ENCODE results near the gene BAIAP2. TPM values are rescaled to one million over a fixed set of nuclear protein-coding genes. Genes with fewer than 3 reads are reported as not detected.

The BAIAP2 gene
- total RNA-seq, 2 donors from 2014 or later: 14.7 to 22.7 TPM

- Histone ChIP-seq H3K27me3 (no peaks in the 10 kb centered on the region), H3K9ac (ENCODE audit: low read depth in 2 of 2, low read length in 2 of 2) (no peak overlapping the region), H3K36me3 (no peaks in the 10 kb centered on the region), H3K9me3 (no peaks in the 10 kb centered on the region), H3K4me1 (peaks cover 16% of the 10 kb centered on the region), H3K4me3 (no peak overlapping the region), H3K27ac (no peak overlapping the region)
- intact Hi-C loops (cut with DNase I): no loop called here
- no peak for TF ChIP-seq CTCF (IDR thresholded peaks at IDR 0.05)
- no peak for DNase-seq
Measured at GRCh38 chr17:81046132-81046769, 11.3 kb downstream of the BAIAP2 start.

DNA sequence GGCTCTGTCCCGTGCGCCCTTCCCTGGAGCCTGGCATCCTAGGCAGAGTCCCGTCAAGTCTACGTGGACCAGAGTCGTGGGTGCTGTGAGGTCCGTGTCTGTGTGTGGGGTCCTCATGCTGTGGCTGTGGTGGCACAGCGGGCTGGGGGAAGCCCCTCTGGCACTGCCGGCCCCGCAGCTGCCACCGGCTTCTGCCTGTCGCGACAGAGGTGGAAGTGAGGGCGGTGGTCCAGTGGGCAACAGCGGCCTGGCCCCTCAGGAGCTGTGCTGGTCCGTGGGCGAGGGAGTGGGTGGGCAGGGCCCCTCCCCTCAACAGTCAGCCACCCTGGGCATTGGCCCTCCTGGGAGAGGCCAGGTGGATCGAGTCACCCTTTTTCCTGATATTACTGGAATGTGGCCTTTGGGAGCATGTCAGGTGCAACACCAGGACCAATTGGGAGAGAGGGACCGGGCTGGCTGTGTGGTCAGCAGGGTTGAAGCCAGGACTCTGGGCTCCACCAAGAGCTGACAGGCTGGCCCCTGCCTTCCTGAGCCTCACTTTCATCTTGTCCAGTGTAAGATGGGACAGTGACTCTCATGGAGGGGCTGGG lies 11.9 kb downstream of the BAIAP2 start:
- no peak for DNase-seq
- no peak for TF ChIP-seq CTCF (IDR thresholded peaks at IDR 0.05)
- peaks cover 16% of the 10 kb centered on the region for H3K4me1 ChIP-seq
- no peaks in the 10 kb centered on the region for H3K9me3 ChIP-seq
- H3K9ac ChIP-seq (ENCODE audit: low read depth in 2 of 2, low read length in 2 of 2): peak overlapping the region in 1 of 2 donors; percentile 6
- H3K4me3 ChIP-seq: no peak overlapping the region
- intact Hi-C loops (cut with DNase I): no loop called here
- H3K27me3 ChIP-seq: no peaks in the 10 kb centered on the region
- H3K27ac ChIP-seq: no peak overlapping the region
- no peaks in the 10 kb centered on the region for H3K36me3 ChIP-seq

DNA sequence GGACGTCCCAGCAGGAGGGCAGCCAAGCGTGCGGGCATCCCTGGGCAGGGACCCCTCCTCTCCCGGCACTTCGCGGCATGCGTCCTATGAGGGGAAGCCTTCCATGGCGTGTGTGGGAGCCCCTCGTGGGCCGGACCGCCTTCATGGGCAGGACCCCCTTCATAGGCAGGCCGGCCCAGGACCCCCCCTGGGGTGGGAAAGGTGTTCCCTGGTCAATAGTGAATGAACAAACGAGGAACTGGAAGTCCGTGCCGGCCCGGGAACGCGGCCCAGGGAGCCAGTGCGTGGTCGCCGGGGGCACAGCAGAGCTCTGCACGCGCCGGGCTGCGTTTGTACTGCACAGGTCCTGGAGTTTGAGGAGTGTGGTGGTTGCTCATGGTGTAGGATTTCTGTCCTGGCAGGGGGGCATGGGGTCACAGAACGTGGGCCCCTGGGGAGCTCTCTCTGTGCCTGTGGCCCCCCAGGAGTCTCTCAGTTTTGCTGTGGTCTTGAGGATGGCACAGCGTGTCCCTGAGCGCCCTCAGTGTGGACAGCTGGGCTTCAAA lies 13.9 kb downstream of the BAIAP2 start:
- no peak for TF ChIP-seq CTCF (IDR thresholded peaks at IDR 0.05)
- Histone ChIP-seq H3K4me3 (no peak overlapping the region), H3K9me3 (no peaks in the 10 kb centered on the region), H3K36me3 (no peaks in the 10 kb centered on the region), H3K9ac (ENCODE audit: low read depth in 2 of 2, low read length in 2 of 2) (no peak overlapping the region), H3K27me3 (no peaks in the 10 kb centered on the region), H3K4me1 (peaks cover 16% of the 10 kb centered on the region), H3K27ac (no peak overlapping the region)
- no peak for DNase-seq
- intact Hi-C loops (cut with DNase I): no loop called here

DNA sequence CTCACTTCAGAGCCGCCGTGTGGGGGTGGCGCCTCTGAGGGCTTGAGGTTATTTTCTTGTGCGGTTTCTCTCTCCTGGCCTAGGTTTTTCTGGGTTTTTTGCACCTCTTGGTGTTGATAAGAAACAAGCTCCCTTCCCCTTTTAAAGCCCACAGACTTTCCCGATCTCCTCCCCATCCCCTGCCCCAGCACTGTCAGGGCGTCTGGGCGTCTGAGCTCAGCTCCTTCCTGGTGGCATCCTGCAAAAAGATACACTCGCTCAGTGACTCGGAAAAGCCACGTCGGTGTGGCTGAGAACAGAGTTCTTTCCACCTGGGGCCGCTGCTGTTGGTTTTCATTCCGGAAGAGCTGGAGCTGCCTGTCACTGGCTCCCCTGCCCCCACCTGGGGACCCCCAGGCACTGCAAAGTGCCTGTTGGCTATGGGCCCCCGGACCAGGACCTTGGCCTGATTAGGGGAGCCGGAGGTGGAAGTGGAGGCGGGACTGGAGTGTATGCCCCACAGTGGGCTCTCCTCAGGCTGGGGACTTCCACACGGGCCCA lies 14.5 kb downstream of the BAIAP2 start:
- intact Hi-C loops (cut with DNase I): no loop called here
- no peaks in the 10 kb centered on the region for H3K27me3 ChIP-seq
- H3K9ac ChIP-seq (ENCODE audit: low read depth in 2 of 2, low read length in 2 of 2): peak overlapping the region; percentile 4 to 27
- no peak overlapping the region for H3K27ac ChIP-seq
- H3K36me3 ChIP-seq: no peaks in the 10 kb centered on the region
- peaks cover 15% of the 10 kb centered on the region for H3K4me1 ChIP-seq
- no peak for DNase-seq
- H3K9me3 ChIP-seq: no peaks in the 10 kb centered on the region
- no peak for TF ChIP-seq CTCF (IDR thresholded peaks at IDR 0.05)
- H3K4me3 ChIP-seq: no peak overlapping the region

GRCh38 chr17:81049973-81050551 lies 15.1 kb downstream of the BAIAP2 start:
- Histone ChIP-seq H3K4me1 (peaks cover 8% of the 10 kb centered on the region), H3K27ac (no peak overlapping the region), H3K9me3 (no peaks in the 10 kb centered on the region), H3K27me3 (no peaks in the 10 kb centered on the region), H3K9ac (ENCODE audit: low read depth in 2 of 2, low read length in 2 of 2) (peak overlapping the region; percentile 27 to 38), H3K4me3 (no peak overlapping the region), H3K36me3 (no peaks in the 10 kb centered on the region)
- TF ChIP-seq CTCF (IDR thresholded peaks at IDR 0.05): no peak
- peak; percentile 52 for DNase-seq
- intact Hi-C loops (cut with DNase I): no loop called here
